GM19463 (cell line): ENCODE data around the gene FSTL4.

Experiments used
- ATAC-seq: cut with Tn5 transposase; IDR thresholded peaks from one replicate; pipeline ENCODE4 v1.9.1; 2021; ENCODE audit warnings: mild to moderate bottlenecking, moderate library complexity; ENCODE audit not compliant: unreplicated experiment

Gene FSTL4

DNA sequence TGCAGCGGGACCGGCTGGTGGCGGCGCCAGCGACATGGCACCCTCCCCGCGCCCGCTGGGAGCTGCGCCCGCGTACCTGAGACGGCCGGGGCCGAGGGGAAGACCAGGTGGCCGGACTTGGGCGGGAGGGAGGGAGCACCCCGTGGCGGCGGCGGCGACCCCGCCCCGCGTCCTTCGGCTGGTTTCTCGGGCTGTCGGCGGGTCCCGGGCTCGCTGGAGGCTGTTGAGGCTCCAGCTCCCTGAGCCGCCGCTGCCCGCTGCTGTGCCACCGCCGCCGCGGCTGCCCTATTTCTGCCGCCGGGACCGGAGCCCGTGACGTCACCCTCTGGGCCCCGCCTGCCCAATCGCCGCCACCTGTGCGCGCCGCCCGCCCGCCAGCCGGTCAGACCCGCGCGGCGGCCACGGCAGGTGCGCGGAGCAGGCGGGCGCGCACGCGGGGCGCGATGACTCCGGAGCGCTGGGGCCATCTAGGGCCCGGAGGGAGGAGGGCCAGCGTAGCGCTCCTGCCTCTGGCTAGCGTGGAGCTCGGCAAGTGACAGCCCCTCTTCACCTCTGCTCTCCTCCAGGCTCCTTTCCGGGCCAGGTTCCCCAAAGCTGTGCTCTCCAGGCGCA, at the start of gene FSTL4:
Gene FSTL4, minus strand, starts transcription at position 293 of the 612 bp plus-strand sequence.
- peak; percentile 60 for ATAC-seq

DNA sequence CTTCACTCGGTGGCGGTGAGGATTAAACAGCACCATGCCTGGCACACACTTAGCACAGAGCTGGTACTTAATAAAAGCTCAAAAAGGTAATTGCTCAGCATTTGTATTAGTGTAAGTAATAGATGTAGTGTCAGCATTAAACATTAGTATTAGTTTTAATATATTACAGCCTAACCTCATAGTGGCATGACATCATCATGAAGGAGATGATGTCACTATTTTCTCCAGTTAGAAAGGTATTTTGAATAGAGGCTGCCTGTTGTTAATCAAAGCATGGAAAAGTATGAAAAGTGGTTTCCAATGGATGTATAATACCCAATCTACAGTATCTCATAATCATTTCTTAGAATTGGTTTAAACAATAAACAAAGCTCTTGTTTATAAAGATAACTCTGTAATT, 49.0 kb upstream of the FSTL4 start:
- no peak for ATAC-seq

DNA sequence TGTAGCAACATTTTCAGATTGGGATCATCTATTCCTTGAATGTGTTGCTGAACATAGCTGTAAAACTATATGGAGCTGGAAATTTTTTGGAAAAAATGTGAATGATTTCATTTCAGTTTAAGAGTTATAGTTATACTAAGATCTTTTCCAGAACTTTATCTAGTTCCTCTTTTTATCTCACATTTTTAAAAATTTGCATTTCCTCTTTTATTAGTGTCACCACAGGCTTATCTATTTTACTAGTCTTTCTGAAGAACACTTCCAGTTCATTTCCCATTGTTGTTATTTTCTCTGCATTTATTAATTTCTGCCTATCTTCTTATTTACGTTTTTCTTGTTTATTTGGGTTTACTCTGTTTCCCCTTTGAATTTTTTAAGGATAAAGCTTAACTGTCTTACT, 46.0 kb upstream of the FSTL4 start:
- no peak for ATAC-seq

DNA sequence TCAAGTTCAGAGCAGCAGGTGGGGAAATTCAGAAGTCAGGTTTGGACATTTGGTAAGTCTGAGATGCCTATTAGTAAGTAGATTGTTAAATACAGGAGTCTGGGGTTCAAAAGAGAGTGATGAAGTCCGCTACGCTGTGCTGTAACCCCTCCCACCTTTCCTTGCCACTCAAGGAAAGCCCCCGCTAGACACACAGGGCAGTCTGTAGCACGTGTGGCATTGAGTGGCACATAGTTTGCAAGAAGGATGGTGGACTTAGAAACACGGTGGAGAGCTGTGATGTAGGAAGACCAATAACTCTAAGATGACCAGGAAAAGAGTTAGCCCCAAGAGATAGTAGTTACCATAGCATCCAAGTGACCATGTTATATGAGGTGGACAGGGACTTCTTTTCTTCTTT, 44.7 kb upstream of the FSTL4 start:
- no peak for ATAC-seq

DNA sequence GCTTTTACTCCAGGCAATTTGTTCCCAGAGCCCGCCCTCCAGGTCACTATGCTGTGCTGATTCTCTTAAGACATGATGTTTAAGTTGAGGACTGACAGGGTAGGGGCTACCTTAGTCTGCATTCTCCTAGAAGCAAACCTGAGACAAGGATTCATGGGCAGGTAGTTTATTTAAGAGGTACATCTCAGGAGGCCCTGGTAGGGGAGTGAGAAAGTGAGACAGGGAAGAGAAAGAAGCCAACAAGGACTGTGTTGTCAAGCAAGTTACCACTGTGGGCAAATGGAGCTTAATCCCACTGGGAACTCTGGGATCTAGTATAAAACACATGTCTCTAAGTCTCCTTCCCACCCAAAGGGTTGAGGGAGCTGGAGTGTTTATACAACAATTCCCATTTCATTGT, 43.6 kb upstream of the FSTL4 start:
- ATAC-seq: no peak

DNA sequence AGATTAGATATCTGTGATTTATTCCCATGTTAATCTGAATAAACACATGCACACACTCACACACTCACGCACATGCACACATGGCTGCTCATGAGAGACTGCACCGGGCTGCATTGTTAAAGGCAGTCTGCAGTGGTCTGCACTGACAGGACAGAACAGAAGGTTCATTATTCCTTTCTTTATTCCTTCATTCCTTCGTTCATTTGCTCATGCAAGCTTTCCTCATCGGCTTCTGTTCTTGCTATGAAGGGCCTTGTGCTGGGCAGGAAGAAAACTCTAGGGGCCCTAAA, 41.4 kb upstream of the FSTL4 start:
- no peak for ATAC-seq

DNA sequence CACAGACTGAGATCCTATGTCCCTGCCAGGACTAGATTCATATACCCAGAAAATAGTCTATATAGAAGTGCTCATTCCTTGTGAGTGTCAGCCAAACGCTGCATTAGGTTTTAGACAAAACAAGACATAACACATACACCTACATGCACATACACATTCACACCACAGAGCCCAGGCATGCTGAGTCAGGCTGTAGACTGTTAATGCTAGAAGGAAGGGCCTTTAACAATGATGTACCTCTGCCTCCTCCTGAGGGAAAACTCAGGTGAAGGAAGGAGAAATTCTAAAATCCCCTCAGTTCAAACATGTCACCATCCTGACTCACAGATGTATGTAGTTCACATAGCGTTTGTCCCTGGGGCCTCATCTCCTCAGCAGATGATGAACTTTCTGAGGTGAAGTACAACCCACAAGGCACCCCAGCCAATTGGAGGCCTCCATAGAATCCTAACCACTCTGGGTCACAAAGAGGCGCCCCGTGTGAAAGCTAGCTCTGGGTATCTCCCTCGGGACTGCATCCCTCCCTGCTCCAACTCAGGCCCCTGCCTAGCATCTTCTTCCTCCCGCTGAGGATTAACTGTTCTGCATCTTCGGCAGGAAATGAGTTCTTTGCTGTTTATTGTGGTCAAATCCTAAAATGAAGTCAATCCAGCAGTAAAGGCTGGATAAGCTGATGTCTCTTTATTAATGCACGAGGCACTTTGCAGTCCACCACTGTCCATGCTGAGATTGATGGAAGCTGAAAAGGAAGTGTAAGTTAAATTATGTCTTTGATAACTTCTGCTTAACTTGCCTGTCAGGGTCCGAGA, 40.8 kb upstream of the FSTL4 start:
- ATAC-seq: no peak

DNA sequence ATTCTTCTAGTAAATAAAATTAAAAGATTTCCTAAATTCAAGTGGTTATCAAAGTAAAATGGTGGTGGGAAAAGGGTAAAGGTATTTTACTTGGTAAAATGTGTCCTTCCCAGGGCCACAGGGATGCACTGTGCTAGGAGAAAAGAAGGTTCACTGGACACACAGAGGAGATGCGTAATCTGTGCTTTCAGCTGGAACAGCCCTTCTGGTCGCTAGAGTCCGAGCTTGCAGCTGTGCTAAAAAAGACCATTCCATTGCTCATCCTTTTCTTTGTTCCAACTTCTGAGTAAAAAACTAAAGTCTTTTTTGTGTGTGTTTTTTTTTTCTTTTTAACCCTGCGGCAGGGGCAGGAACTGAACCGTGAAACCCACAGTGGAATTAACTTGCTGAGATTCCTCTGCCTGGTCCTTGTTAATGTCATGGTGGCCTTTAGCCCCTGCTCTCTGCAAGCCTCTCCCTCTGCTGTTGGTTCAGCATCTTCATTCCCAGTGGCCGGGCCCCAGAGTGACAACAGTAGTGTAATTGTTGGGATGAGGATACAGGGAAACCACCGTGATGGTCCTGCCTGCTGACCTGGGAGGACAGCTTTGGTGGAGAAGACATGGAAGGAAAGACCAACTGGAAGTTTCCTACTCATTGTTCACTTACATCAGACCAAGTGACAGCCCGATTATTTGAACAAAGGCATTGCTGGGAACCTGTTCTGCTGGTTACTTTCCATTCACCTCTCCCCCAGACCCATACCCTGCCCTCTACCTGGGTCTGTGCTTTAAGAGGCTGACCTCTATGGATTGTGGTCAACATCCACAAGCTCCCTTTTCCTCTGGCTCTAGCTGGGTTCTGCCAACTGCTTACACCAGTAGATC, 31.9 kb upstream of the FSTL4 start:
- ATAC-seq: no peak

DNA sequence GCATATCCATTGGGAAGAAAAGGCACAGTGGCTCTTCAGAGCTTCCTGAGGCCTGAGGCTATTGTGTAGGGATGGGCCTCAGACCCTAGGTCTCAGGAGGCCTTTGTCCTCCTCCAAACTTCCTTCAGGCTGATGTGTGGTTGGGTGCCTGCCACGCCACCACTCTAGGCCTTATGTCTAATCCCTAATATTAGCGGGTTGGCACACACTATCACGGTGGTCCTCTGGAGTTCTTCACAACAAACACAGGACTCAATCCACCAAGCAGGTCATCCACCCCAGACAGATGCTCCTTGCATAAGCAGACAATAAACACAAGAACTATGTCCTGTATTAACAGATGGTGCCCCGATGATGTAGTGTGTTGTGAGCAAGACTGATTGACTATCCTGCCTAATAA, 31.0 kb upstream of the FSTL4 start:
- ATAC-seq: no peak

DNA sequence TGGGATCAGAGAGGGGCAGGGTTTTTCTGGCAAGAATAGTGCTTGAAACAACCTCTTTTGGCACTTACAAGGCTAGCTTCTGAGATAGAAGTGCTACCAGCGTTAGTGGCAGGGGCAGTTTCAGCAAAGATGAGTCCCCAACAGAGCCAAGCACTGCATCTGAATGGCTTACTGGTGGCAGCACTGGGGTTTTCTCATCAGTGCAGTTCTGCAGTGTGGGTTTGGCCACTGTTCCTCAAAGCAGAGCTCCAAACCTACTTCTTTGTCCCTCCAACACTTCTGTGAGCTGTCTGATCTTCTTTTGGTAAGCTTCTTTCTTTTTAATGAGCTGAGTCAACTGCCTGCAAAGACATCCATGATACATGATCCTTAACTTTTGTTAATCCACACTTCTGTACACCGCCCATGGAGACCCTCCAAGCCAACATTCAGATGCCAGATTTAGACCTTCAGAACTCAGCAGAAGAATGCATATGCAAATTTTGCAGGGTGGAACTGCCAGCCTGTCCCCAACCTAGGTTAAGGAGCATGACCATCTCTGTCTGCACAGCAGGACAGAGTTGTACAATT, 29.9 kb upstream of the FSTL4 start:
- no peak for ATAC-seq

DNA sequence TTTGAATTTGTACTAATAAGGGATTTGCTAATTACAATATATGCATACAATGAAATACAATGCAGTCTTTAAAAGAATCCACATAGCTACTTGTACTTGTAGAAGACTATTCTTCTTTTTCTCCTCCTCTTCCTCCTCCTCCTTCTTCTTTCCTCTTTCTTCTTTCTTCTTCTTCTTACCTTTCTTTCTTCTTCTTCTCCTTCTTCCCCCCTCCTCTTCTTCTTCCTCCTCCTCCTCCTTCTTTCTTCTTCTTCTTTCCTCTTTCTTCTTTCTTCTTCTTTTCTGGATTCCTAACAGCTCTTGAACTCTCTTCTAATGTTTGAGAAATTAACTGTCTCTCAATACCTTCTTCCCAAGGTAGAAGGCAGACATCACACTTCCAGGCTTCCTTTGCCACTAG, 29.3 kb upstream of the FSTL4 start:
- no peak for ATAC-seq

DNA sequence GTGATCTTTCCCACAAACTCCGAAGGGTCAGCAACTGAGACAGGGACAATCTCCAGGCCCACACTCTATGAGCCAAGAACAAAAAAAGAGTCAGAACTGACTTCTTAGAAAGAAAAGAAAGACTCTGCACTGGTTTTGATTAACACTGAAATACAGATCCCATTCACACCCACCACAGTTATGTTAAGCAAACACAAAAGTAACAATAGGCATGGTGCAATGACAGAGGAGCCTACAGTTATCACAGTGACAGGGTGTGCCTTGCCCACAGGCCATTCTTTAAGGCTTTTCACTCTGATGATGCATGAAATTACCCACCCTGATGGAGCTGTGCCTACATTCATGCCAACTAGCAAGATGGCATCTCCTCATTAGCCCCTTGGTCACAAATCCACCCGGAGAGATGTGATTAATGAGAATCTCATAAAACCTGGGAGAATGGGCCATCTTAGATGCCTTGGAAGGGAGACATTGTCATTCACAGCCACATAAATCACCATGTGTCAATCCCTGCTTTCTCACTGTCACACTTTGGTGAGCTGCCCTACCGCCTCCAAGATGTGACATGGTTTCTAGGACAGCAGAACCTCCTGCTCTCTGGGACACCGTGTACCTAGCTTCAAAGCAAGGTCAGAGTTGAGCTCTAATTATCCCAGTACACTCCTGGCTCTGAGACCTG, 27.6 kb upstream of the FSTL4 start:
- no peak for ATAC-seq

DNA sequence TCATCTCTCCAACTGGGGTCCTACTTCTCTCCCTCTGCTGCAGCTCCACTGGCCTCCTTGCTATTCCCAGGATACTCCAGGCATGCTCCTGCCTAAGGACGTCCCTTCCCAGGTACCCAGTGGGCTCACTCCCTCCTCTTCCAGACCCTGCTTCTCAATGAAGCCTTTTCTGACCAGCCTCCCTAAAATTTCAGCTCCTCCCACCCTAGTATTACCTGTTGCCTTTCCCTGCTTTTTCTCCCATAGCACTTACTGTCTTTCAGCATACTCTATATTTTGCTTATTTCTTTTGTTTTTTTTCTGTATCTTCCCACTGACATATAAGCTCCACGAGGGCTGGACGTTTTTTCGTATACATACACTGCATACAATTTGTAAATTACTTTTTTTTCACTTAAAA, 26.1 kb upstream of the FSTL4 start:
- ATAC-seq: no peak

DNA sequence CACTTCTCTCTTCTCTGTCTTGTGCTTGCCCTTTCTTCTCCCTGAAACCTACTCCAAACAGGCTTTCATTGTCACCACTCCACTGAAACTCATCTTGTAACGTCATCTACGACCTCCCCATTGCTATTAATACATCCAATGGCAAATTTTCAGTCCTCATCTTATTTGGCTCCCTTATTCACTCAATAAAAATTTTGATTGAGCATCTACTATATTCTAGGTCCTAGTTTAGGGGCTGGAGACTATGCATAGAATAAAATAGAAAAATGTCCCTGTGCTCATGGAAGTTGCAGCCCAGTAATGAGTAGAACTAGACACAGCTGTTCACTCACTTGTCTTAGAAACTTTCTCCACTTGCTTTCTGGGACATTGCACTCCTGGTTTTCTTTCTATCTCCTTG, 24.9 kb upstream of the FSTL4 start:
- ATAC-seq: no peak

DNA sequence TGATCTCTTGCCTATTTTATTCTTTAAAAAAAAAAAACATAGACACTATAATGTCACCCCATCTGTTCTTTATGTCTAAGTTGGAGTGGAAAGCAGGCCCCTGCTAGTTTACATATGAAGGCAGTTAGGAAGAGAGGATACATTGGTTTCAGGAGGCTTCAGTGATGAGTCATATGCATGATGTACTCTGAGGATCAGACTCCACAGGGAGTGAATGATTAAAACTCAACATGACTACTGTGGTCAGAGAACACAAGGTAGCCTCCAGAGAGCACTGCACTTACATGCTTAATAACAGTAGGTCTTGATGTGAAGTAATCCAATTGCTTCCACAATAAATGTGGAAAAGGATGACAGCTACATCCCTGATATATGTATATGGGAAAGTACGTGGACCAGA, 22.7 kb upstream of the FSTL4 start:
- no peak for ATAC-seq

DNA sequence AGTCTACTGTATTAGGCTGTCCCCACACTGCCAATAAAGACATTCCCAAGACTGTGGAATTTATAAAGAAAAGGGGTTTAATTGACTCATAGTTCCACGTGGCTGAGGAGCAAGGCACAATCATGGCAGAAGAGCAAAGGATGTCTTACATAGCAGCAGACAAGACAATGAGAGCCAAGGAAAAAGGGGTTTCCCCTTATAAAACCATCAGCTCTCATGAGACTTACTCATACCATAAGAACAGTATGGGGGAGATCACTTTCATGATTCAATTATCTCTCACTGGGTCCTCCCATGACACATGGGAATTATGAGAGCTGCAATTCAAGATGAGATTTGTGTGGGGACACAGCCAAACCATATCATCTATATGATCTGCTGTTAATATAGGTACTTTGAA, 14.8 kb upstream of the FSTL4 start:
- no peak for ATAC-seq

DNA sequence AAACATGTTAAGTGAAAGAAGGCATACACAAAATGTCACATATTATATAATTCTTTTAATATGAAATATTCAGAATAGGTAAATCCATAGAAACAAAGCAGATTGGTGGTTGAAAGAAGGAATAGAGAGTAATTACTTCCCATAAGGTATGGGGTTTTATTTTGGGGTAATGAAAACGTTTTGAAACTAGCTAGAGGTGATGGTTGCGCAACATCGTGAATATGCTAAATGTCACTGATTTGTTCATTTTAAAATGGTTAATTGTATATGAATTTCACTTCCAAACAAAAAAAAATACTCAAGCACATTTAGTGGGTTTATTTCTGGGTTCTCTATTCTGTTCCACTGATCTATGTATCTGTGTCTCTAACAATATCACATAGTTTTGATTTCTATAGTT, 12.0 kb upstream of the FSTL4 start:
- ATAC-seq: no peak

DNA sequence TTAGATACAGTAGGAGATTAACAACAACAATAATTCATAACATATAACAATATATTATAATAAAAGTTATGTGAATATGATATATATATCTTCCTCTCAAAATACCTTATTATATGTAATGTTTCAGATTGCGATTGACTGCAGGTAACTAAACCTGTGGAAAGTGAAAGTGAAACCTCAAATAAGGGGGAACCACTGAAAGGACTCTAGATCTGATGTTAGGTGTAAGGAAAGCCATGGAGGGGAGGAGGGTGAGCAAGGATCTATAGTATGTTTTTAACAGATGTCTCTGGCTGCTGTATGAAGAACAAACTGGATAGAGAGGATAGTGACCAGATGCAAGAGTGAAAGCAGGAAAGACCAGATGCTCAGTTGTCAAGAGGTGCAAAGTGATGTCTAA, 5.8 kb upstream of the FSTL4 start:
- ATAC-seq: no peak

DNA sequence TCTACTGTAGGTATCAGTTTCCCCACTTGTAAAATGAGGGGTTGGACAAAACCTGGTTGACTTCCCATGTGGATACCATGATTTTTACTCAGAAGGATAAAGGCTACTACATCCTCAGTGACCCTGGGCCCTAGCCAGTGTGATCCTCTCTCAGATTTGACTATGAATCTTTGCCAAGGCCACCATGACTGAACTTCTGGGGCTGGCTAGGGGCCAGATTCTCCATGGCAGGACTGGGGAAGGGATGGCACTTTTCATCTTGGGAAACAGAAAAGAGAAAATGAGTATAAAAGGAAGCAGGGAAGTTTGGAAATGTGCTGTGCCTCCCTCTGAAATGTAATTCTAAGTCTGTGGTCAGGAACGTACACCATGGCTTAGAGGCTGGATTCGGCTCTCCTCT, 1.4 kb upstream of the FSTL4 start:
- no peak for ATAC-seq

DNA sequence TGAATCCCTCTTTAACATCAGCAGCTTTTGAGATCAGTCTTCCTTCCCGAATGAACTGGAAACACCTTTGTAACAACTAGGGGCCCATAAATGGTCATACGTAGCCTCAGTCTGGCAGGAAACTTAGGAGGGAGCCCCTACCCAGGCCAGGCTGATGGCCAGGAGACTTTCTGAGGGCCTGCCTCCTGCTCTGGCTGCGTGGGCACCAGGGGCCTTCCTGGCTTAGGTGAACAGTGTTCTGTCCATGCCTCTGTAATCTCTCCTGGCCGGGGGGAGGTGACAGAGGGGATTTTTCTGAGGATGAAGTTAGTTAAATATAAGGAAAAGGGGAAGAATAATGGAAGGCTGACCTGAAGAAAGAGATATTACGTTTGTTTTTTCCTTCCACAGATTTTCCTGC, 843 bp upstream of the FSTL4 start:
- ATAC-seq: no peak
